GM12865 (cell line): ENCODE data around the gene SLC39A10.
A peak's percentile ranks its signal among the peaks of the same experiment; 100 is the strongest.

Experiments used
- DNase-seq: peaks from one replicate; pipeline ENCODE4 v3.0.0; 2010; ENCODE audit warnings: low read depth
- H3K4me3 ChIP-seq: 2 replicates; pipeline ENCODE4 v1.5.1; 2011; ENCODE audit warnings: mild to moderate bottlenecking, low read depth, low read length, control low read depth
- CTCF ChIP-seq: IDR thresholded peaks from 2 replicates; pipeline ENCODE4 v1.5.1; 2011; ENCODE audit warnings: low read length, control low read depth, low read depth, inconsistent platforms; ENCODE audit not compliant: insufficient read depth; ENCODE audit errors: missing control alignments

SLC39A10 gene

DNA sequence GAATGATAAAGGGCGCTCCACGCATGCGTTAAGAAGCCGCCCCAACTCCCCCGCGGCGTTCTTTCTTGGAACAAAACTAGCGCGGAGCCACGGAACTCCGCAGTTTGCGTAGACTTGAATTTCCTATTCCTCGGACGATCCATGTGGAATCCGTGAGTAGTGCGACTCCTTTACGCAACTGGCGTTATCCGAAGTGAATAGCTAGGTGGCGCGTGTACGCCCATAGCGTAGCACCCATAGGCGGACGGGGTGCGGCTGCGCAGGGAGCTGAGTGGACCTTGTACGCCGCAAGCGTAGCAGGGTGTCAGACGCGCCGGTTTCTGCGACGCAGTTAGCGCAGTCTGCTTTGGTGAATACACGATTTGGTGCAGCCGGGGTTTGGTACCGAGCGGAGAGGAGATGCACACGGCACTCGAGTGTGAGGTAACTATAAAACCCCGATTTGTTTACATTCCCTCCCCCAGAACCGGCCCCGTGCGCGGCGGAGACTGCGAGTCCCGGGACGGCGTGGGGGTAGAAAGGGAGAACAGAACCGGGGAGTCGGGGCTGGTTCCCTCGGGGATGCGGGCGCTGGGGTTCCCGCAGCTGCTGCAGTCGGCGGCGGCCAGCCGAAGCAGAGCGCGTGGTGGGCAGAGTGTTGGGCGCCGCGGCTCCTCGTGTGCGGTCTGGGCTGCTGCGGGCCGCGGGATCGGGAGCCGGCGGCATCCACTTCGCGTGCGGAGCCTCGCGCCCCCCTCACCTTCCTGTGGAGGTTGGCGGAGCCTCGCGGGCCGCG is at the start of gene SLC39A10:
Gene SLC39A10 (plus strand): TSS at position 368 of the 775 bp plus-strand sequence. CDS start 22,817 bp downstream, outside the sequence.
- peak within 1 kb of the TSS; percentile 81 for H3K4me3 ChIP-seq
- TF ChIP-seq CTCF = no peak
- DNase-seq = peak; percentile 97

DNA sequence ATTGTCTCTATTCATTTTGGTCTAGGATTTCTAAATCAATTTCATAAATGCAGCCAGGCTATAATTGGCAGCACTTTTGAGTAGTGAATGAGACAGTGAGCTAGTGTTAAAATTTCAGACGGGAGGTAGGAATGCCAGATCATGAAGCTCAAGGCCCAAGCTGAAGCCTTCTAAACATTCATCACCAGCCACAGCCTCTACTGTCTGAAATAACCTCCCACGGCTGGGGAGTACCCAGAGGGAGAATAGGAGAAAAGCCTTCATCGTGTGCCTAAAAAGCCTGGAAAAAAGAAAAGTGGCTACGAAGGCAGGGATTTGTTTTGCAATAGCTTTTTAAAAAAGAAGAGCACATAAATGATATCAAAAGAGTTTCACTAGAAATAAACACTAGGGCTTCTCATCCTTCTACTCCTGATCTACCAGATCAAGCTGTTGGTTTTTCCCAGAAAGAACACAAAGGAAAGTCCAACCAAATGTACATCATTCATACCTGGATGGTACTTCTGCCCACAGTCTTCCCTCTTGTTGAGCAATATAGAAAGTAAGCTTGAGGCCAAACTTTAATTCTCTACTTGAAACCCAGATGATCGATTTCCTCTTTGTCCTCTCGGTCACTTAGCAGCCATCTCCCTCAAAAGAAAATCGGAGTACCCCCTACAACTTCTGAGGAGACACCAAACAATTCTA is 48.1 kb upstream of the SLC39A10 start:
- DNase-seq = no peak
- no peak for TF ChIP-seq CTCF

DNA sequence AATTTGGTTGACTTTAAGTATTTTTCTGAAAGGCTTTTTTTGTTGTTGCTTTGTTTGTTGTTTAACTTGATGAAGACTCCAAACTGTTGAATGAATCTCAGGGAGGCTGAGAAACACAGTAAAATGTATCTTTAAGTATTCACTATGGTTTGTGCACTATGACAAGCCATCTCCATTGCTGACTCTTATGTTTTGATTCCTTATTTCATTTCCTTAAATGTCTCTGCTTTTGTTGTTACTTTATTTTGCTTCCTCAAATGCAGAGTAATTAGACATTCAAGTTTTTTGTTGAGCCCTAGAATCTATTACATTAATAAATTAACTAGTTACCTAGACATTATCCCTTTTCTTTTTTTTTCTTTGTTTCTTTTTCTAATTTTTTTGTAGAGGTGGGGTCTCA is 46.3 kb upstream of the SLC39A10 start:
- TF ChIP-seq CTCF = no peak
- DNase-seq = no peak
- H3K4me3 ChIP-seq = no peak overlapping the region

More for the DNA sequence above, 48.1 kb upstream of the SLC39A10 start:
- H3K4me3 ChIP-seq = no peak overlapping the region

GRCh38 chr2:195612611-195613495 is 44.2 kb upstream of the SLC39A10 start:
- no peak overlapping the region for H3K4me3 ChIP-seq
- DNase-seq = no peak

DNA sequence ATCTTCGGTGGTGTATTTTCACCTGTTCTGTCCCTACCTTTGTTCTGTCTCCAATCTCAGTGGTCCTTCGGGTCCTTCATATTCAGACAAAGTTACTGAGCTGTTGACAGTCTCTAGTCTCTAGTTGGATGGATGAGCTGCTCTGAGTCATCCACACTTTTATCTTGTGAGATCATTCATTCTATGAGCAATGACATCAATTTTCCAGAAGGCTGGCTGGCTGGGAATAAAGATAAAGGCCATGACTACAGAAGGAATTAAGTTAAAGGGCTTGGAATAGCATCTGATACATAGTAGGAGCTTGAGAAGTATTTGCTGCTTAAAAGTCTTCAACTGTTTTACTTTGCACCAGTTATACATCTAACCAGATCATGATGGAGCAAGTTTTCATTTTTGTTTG is 43.1 kb upstream of the SLC39A10 start:
- DNase-seq = no peak
- H3K4me3 ChIP-seq = no peak overlapping the region
- no peak for TF ChIP-seq CTCF

More at GRCh38 chr2:195612611-195613495, 44.2 kb upstream of the SLC39A10 start:
- no peak for TF ChIP-seq CTCF

GRCh38 chr2:195619590-195619989 is 37.4 kb upstream of the SLC39A10 start:
- no peak overlapping the region for H3K4me3 ChIP-seq
- no peak for DNase-seq
- TF ChIP-seq CTCF = no peak
